GM08714 (cell line): Measurements from ENCODE around the gene NPR3.

ENCODE experiments used
- H3K4me3 ChIP-seq: fragments of 200-500 bp; sonication (Bioruptor generic); 2 replicates; pipeline ENCODE4 v1.5.1; 2014; ENCODE audit warnings: mild to moderate bottlenecking, low read length, inconsistent platforms
- ZNF274 ChIP-seq: IDR thresholded peaks from 2 replicates; pipeline ENCODE4 v1.6.1; 2012; ENCODE audit warnings: mild to moderate bottlenecking, low read depth, low read length

NPR3 gene

GRCh38 chr5:32703957-32704356 lies 7.2 kb upstream of the NPR3 start:
- no peak for TF ChIP-seq ZNF274
- no peak overlapping the region for H3K4me3 ChIP-seq

GRCh38 chr5:32707418-32707997 lies 3.6 kb upstream of the NPR3 start:
- no peak overlapping the region for H3K4me3 ChIP-seq
- no peak for TF ChIP-seq ZNF274

- TF ChIP-seq ZNF274, result no peak
- no peak overlapping the region for H3K4me3 ChIP-seq
Measured at GRCh38 chr5:32708949-32709348, 2.2 kb upstream of the NPR3 start.

- TF ChIP-seq ZNF274, result no peak
- peak overlapping the region; percentile 63 for H3K4me3 ChIP-seq
Measured at GRCh38 chr5:32709750-32710549, 1.2 kb upstream of the NPR3 start.

- TF ChIP-seq ZNF274, result no peak
- H3K4me3 ChIP-seq, result no peak overlapping the region
Measured at GRCh38 chr5:32711362-32711680, 200 bp downstream of the NPR3 start.

- no peak for TF ChIP-seq ZNF274
- H3K4me3 ChIP-seq, result no peak overlapping the region
Measured at GRCh38 chr5:32711681-32712480, 760 bp downstream of the NPR3 start.

GRCh38 chr5:32712481-32713360 lies 1.6 kb downstream of the NPR3 start:
- no peak overlapping the region for H3K4me3 ChIP-seq
- no peak for TF ChIP-seq ZNF274

GRCh38 chr5:32713361-32713769 lies 2.2 kb downstream of the NPR3 start:
- no peak overlapping the region for H3K4me3 ChIP-seq
- no peak for TF ChIP-seq ZNF274

GRCh38 chr5:32713770-32714381 lies 2.8 kb downstream of the NPR3 start:
- no peak overlapping the region for H3K4me3 ChIP-seq
- no peak for TF ChIP-seq ZNF274

- no peak for TF ChIP-seq ZNF274
- no peak overlapping the region for H3K4me3 ChIP-seq
Measured at GRCh38 chr5:32714836-32715235, 3.7 kb downstream of the NPR3 start.

GRCh38 chr5:32720300-32720699 lies 9.2 kb downstream of the NPR3 start:
- H3K4me3 ChIP-seq, result no peak overlapping the region
- TF ChIP-seq ZNF274, result no peak

GRCh38 chr5:32721626-32722025 lies 10.5 kb downstream of the NPR3 start:
- no peak overlapping the region for H3K4me3 ChIP-seq
- TF ChIP-seq ZNF274, result no peak

- no peak overlapping the region for H3K4me3 ChIP-seq
- TF ChIP-seq ZNF274, result no peak
Measured at GRCh38 chr5:32722957-32723356, 11.8 kb downstream of the NPR3 start.

- no peak for TF ChIP-seq ZNF274
- H3K4me3 ChIP-seq, result no peak overlapping the region
Measured at GRCh38 chr5:32724526-32724925, 13.4 kb downstream of the NPR3 start.
